Suppressor macrophage treated with lipopolysaccharide for 1 hour (primary cell): Measurements from ENCODE around the gene DLEU7.

Experiments used
- DNase-seq, 3 donors: peaks; one replicate each; pipeline ENCODE4 v3.0.0-alpha.2; 2020 to 2022

Gene DLEU7

DNA sequence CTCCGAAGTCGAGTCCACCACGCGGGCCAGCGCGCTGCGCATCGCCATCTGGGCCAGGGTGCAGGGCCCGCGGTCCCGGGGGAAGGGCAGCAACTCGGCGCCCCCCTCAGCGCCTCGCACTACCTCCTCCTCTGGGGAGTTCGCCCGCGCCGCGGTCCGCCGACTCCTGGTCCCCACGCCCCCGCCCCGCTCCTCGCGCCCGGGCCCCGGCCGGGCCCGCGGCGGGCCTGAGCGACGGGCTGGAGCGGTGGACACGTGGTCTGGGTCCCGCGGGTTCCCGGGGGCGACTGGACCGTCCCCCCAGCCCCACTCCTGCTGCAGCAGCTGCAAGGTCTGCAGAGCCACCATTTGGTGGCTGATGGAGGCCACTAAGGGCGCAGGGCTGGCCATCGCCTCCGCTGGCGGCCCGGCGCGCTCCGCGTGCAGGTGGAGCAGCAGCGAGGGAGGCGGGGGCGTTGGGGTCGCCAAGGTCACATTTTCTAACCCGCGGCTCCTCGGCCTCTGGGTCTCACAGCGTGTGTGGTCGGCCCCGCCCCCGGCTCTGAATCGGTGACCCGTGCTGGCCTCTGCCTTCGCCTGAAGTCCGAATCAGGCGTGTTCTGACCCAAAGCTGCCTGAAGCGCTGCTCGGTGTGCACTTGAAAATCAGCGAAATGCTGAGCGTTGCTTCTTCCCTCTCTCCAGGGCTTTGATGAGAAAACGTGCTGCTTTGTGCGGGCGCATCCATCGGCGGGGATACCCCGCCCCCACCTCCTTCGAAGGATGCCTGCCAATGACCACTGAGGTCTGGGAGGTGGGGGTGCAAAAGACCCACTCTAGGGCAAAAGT lies at the start of gene DLEU7:
Gene DLEU7, minus strand, starts transcription at position 436 of the 827 bp plus-strand sequence. Its CDS starts 46 bp downstream, at position 390.
- no peak for DNase-seq

DNA sequence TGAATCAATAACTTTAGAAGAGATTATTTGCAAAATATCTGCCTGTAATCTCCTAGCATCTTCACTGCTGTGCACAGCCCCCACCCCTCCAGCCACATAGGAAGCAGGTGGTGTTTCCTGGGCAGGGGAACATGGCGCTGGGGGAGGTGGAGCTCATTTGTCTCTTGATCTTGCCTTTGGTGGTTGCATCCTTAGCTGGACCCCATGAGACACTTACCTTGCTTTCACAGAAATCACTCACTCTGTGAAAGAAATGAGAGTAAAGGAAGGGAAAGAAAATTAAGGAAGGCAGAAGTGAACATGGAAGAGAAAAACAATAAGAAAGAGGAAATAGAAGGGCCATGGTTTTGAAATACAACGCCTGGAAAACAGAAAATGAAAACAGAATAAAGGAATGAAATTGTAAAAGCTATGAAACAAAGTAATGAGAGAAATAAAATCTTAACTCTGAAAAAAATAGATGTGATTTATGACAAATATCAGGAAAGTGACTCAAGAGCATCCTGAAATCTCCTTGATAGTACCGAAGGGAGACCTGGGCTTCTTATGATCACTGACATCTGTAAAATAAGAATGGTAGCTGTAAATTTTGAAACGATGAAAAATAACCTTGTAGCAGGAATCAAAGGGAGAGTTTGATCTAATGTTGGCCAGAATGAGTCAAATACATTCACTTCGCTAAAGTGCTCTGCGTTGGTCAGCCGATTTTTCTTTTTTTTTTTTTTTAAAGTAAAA lies 48.9 kb upstream of the DLEU7 start:
- no peak for DNase-seq

DNA sequence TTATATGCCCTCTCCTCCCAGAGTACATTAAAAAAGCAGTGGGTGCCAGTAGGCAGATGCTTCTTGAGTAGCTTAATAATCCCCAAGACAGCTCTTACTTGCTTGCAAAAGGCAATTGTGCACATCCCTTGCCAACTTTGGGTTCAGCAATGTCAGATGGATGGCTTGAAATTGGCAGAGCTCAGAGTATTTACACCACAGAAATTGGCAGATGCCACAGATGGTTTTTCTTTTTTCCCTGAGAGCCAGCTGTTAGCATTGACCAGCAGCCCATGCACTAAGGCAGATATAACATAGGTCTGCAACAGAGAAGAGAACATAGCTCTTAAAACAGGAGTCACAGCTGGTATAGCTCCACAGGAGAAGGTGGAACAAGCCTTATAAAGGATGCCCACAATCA lies 47.7 kb upstream of the DLEU7 start:
- no peak for DNase-seq

GRCh38 chr13:50889317-50889716 lies 45.8 kb upstream of the DLEU7 start:
- DNase-seq, result no peak

GRCh38 chr13:50888362-50888761 lies 44.9 kb upstream of the DLEU7 start:
- no peak for DNase-seq

DNA sequence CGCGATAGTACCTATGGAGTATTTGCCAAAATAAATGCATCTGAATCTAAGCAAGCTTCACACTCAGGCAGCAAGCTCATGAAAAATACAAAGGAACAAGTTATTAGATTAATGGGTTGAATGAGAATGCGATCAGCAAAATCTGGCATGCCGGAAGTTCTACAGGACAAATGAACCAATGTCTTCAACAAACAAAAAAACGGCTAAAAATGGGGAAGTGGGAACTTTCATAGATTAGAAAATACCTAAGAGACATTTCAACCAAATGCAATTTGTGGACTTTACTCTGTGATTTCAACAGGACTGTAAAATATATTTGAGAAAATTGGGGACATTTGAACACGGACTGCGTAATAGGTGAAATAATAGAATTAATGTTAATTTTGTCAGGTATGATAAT lies 43.7 kb upstream of the DLEU7 start:
- peak; percentile 21 to 56 (median 45) for DNase-seq

GRCh38 chr13:50884265-50884664 lies 40.8 kb upstream of the DLEU7 start:
- peak; percentile 24 to 47 (median 47) for DNase-seq

- no peak for DNase-seq
Measured at GRCh38 chr13:50883728-50884127, 40.2 kb upstream of the DLEU7 start.

GRCh38 chr13:50882816-50883435 lies 39.4 kb upstream of the DLEU7 start:
- peak; percentile 25 to 63 (median 50) for DNase-seq

DNA sequence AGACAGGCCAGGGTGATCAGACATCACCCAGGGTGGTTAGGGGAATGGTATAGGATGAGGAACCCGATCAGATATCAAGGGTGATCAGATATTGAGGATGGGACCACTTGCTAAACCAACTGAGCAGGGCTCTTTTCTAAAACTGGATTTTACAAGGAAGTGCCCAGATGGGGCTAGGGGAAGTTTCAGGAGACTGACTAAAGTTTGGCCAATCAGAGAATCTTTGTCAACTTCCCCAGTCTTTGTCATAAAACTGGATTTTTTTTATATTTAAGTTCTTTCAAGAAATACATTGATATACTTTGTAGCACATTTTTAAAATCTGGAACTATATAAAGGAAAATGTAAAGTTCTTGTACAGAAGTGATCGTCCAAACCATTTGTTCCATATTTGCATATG lies 30.5 kb upstream of the DLEU7 start:
- peak; percentile 50 to 71 (median 65) for DNase-seq

DNA sequence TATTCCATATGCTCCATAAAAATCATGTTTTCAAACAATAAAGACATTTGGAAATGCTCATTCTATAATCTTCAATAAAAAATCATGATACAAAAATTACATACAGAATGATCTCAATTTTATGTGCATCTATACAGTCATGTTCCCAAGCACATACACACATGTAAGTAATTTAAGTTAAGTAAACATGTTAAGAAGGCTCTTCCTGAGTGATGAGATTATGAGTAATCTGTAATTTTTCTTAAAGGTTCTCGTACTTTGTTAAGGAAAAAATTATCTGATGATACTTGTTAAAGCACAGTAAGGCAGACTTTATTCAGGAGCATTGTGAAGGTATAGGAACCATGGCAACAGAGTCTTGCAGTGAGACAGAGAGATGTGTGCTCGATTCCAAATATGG lies 30.0 kb upstream of the DLEU7 start:
- DNase-seq, result no peak

- no peak for DNase-seq
Measured at GRCh38 chr13:50871405-50871804, 27.9 kb upstream of the DLEU7 start.

DNA sequence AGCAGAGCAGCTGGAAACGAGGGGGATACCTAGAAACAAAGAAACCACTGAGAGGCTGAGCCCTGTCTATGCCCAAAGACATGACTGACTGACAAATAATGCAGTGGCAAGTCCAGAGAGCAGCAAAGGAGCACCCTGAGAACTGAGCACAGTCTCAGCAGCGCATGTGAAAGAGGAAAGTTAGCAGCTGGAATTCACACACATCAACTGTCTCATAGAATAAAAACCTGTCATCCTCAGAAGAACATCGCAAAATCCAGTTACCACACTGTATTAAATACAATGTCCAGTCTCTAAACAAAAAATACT lies 24.1 kb upstream of the DLEU7 start:
- DNase-seq, result no peak

DNA sequence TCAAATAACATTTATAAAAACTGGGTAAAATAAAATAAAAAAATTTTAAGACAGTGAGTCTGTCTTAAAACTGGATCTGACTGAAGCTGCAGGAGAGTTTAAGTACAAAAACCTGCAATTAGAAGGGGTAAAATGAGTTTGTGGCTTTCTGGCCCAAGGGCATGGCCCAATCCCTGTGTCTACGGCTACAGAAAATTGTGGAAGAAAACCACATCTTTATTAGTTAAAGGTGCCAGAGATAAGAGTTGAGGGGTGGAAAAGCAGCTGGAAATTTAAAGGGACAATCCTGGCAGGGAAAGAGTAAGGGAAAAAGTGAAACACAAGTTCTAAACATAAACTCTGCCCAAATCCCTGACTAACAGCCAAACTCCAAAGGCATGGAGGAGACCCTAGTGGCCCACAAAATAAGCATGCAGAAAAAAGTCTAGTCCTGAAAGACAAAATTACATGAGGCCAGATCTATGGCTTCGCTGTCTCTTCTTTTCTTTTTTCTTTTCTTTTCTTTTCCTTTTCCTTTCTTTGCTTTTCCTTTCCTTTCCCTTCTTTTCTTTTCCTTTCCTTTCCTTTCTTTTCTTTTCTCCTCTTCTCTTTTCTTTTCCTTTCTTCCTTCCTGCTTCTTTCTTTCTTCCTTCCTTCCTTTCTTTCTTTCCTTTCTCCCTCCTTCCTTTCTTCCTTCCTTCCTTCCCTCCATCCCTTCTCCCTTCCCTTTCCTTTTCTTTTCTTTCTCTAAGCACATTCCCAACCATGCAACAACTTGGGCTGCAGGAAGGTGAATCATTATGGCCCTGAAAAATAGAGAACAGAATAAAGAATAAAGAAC lies 23.5 kb upstream of the DLEU7 start:
- no peak for DNase-seq

- DNase-seq, result no peak
Measured at GRCh38 chr13:50864492-50864891, 21.0 kb upstream of the DLEU7 start.

DNA sequence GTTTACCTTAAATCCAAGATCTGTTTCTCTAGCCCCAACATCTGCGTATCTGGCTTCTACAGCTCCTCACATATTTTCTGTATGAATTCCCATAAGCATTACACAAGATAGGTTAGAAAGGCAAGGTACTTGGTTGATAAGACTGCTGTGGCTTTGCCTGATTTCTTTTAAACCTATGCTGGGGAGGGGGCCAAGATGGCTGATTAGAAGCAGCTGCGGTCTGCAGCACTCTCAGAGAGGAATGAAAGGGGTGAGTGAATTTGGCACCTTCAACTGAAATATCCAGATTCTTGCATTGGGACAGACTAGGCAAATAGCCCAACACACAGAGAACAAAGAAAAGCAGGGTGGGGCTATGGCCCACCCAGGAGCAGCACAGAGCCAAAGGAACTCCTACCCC lies 12.2 kb upstream of the DLEU7 start:
- no peak for DNase-seq

DNA sequence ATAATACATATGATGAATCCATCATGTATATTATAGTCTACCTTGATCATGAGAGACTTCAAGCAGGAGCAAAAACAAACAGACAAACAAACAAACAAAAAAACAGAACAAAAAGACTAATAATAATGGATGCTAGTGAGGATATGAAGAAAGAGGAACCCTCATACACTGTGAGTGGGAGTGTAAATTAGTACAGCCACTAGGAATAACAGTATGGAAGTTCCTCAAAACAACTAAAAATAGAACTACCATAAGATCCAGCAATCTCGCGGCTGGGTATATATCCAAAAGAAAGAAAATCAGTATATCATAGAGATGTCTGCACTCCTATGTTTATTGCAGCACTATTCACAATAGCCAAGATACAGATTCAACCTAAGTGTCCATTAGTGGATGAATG lies 7.0 kb upstream of the DLEU7 start:
- DNase-seq, result peak; percentile 44 to 74 (median 65)

- DNase-seq, result no peak
Measured at GRCh38 chr13:50847501-50847900, 4.0 kb upstream of the DLEU7 start.

- no peak for DNase-seq
Measured at GRCh38 chr13:50846861-50847475, 3.5 kb upstream of the DLEU7 start.

DNA sequence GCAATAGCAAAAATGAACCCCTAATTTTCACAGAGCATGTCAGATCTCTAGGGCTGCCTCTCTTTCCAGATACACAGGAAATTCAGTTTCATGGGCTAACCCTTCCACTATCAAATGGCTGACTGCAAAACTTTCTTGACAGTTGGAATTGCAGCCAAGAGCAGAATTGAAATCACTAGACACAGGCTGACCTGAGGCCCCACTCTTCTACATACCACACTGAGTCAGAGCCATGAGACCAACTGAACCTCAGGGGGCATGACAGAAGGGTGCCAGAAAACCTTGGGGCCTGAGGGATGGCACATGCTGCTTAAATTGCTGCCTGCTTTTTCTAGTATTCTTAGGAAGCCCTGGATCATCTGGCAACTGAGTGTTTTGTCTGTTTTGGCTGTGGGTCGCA lies 1.7 kb upstream of the DLEU7 start:
- no peak for DNase-seq

DNA sequence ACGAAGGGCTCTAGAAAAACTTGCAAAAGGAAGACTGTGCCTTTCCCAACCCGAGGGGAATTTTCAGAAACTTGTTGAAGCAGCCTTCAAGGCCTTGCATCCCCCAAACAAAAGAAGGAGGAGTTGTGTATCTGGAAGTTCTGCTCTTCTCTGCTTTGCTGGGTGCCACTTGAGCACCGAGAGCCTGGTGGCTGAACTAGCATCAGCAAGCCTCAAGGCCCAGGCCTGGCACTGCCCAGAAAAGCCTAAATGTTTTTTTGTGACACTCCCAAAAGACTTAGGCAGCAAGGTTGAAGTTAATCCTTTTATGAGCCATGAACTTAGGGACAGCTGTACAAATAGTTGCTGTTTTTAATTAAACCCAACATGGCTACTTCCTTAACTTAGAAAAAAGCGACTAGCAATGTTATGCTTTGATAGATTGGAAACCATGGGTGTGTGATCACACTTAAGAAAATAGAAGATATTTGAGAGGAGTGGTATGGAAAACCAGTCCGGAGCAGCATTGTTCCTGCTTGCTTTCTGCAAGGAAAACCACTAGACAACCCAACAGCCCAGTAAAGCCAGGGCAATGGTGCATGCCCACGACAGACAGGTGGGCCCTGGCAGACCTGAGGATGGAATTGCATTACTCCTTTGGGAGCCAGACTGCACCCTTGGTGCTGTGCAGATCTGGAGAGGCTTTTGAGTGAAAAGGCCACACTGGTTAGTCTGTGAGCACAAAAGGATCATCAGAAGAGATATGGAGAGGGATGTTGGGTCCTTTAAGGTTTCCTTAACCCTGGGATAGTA lies 788 bp upstream of the DLEU7 start:
- no peak for DNase-seq

DNA sequence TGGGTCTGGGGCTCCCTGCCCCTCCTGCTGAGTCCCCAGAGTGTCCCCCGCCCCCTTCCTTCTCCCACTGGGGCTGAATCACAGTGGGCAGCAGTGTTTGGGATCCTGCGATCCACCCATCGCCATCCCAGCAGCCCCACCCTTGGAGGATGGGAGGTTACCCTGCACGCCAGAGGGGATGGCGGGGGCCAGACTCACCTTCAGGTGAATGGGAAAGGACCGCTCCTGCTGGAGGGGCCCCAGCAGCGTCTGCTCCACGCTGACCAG lies 569 bp downstream of the DLEU7 start:
- DNase-seq, result no peak
